Ascending aorta (tissue), 2 donors: ENCODE results near the gene CHD9. TPM values are rescaled to one million over a fixed set of nuclear protein-coding genes. Genes with fewer than 3 reads are reported as not detected.

Experiments used
- DNase-seq, 2 donors: peaks; one replicate each; pipeline ENCODE4 v3.0.0-alpha.2; 2019; ENCODE audit warnings: low spot score in 2 of 2
- H3K27ac ChIP-seq, 2 donors: fragments of 200-600 bp; sonication (generic); one replicate each; pipeline ENCODE4 v1.5.1; 2016 to 2017; ENCODE audit warnings: mild to moderate bottlenecking in 1 of 2
- H3K27me3 ChIP-seq: fragments of 200-600 bp; sonication (generic); one replicate; pipeline ENCODE4 v1.5.1; 2017
- H3K36me3 ChIP-seq, 2 donors: fragments of 200-600 bp; sonication (generic); one replicate each; pipeline ENCODE4 v1.5.1; 2016
- H3K4me1 ChIP-seq, 2 donors: fragments of 200-600 bp; sonication (generic); one replicate each; pipeline ENCODE4 v1.5.1; 2016 to 2017; ENCODE audit warnings: mild to moderate bottlenecking in 1 of 2
- H3K4me3 ChIP-seq, 2 donors: fragments of 200-600 bp; sonication (generic); one replicate each; pipeline ENCODE4 v1.5.1; 2016 to 2017; ENCODE audit warnings: mild to moderate bottlenecking in 1 of 2
- H3K9me3 ChIP-seq, 2 donors: fragments of 200-600 bp; sonication (generic); one replicate each; pipeline ENCODE4 v1.5.1; 2016
- CTCF ChIP-seq, 3 experiments: fragments of 200-600 bp in 2 of 3; fragments of 450-650 bp in 1 of 3; sonication (generic) in 2 of 3; IDR thresholded peaks; one replicate each; pipeline ENCODE4 v1.5.1; 2016 to 2019; ENCODE audit warnings: antibody characterized with exemption in 3 of 3, mild to moderate bottlenecking in 1 of 3, moderate library complexity in 1 of 3
- intact Hi-C: fragments of 100-400 bp; cut with DNase I; formaldehyde crosslinking; loops from one replicate; pipeline ENCODE4 v1.15.1; 2023
- total RNA-seq: library from RNA; depleted of rRNA; stranded (reverse); fragments of >200 nt; gene quantifications from one replicate; pipeline ENCODE4 v1.1.0, GENCODE V29; 2016

Gene CHD9
- total RNA-seq, 1 donor from 2014 or later, result 56.9 TPM

- no peak overlapping the region for H3K4me3 ChIP-seq
- DNase-seq, result no peak
- no peaks in the 10 kb centered on the region for H3K27me3 ChIP-seq
- no peaks in the 10 kb centered on the region for H3K4me1 ChIP-seq
- no peaks in the 10 kb centered on the region for H3K36me3 ChIP-seq
- no peaks in the 10 kb centered on the region for H3K9me3 ChIP-seq
- TF ChIP-seq CTCF (IDR thresholded peaks at IDR 0.05), result no peak
- intact Hi-C loops, result no loop called here
- no peak overlapping the region for H3K27ac ChIP-seq
Observed at GRCh38 chr16:53121661-53122060, 66.9 kb downstream of the CHD9 start.

- intact Hi-C loops, result no loop called here
Observed at GRCh38 chr16:53123747-53124146, 69.0 kb downstream of the CHD9 start.

GRCh38 chr16:53126390-53126789 lies 71.6 kb downstream of the CHD9 start:
- no peak for DNase-seq
- H3K27me3 ChIP-seq, result no peaks in the 10 kb centered on the region
- H3K4me1 ChIP-seq, result peaks cover 0 to 6% of the 10 kb centered on the region in 2 donors
- H3K4me3 ChIP-seq, result no peak overlapping the region
- H3K27ac ChIP-seq, result no peak overlapping the region
- no peaks in the 10 kb centered on the region for H3K36me3 ChIP-seq
- no peak for TF ChIP-seq CTCF (IDR thresholded peaks at IDR 0.05)
- no peaks in the 10 kb centered on the region for H3K9me3 ChIP-seq
- intact Hi-C loops, result no loop called here

More at GRCh38 chr16:53123747-53124146, 69.0 kb downstream of the CHD9 start:
- Histone ChIP-seq H3K27ac (no peak overlapping the region), H3K4me1 (no peaks in the 10 kb centered on the region), H3K4me3 (no peak overlapping the region), H3K27me3 (no peaks in the 10 kb centered on the region), H3K36me3 (no peaks in the 10 kb centered on the region), H3K9me3 (no peaks in the 10 kb centered on the region)
- TF ChIP-seq CTCF (IDR thresholded peaks at IDR 0.05), result no peak
- no peak for DNase-seq

GRCh38 chr16:53129281-53130158 lies 74.7 kb downstream of the CHD9 start:
- no peak for TF ChIP-seq CTCF (IDR thresholded peaks at IDR 0.05)
- Histone ChIP-seq H3K36me3 (no peaks in the 10 kb centered on the region), H3K4me1 (peaks cover 0 to 9% of the 10 kb centered on the region in 2 donors), H3K4me3 (peak overlapping the region; percentile 78 to 97), H3K27me3 (no peaks in the 10 kb centered on the region), H3K9me3 (no peaks in the 10 kb centered on the region), H3K27ac (peak overlapping the region; percentile 91 to 94)
- no peak for DNase-seq
- intact Hi-C loops, result loop anchor here (1.0 to 10.0 kb wide), 10 partner anchors 30 to 1795 kb away; partner anchors contain the start of genes AKTIP, FTO, RBL2 and RPGRIP1L

GRCh38 chr16:53130159-53131049 lies 75.6 kb downstream of the CHD9 start:
- peak; percentile 88 to 98 for DNase-seq
- no peaks in the 10 kb centered on the region for H3K36me3 ChIP-seq
- peak; percentile 33 to 97 (median 52) for TF ChIP-seq CTCF (IDR thresholded peaks at IDR 0.05)
- H3K27ac ChIP-seq, result peak overlapping the region; percentile 91 to 94
- H3K27me3 ChIP-seq, result no peaks in the 10 kb centered on the region
- H3K9me3 ChIP-seq, result no peaks in the 10 kb centered on the region
- peaks cover 0 to 13% of the 10 kb centered on the region in 2 donors for H3K4me1 ChIP-seq
- peak overlapping the region; percentile 78 to 97 for H3K4me3 ChIP-seq
- intact Hi-C loops, result loop anchor here (1.0 to 10.0 kb wide), 10 partner anchors 30 to 1794 kb away; partner anchors contain the start of genes AKTIP, FTO, RBL2 and RPGRIP1L
